ENCODE measurements around the gene PRR33.

DNA sequence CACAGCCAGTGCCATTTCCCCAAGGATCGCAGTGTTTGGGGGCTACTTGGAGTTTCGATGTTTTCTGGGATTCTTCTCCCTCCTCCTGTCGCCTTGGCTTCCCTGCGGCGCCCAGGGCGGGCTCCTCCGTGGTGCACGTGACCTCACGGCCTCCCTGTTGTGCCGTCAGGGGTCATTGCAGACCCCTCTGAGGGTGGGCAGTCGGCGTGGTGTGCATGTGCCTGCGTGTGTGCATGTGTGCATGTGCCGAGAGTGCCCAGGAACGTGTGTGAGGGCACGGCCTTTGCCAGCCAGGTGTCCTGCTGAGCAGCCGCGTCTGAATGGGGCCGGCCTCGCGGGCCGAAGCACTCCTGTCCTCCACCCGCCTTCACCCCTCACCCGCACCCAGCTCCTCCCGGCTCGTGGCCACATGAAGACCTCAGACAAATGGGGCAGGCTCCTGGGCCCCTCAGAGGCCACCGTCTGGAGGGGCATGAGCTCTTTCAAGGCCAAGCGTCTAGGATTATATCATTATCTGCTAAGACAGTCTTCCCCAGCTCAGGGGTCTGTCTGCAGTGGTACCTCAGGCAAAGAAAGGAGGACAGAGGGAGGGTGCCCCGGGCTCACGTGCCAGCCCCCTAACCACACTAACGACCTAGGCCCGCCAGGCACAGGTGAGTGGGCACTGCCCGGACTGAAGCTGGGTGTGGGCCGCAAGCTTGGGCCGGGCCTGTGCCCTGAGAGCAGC is 46.1 kb upstream of the PRR33 start:
- TF ChIP-seq POLR2A (IDR thresholded peaks at IDR 0.05): no peak
- TF ChIP-seq, protein P1, sequence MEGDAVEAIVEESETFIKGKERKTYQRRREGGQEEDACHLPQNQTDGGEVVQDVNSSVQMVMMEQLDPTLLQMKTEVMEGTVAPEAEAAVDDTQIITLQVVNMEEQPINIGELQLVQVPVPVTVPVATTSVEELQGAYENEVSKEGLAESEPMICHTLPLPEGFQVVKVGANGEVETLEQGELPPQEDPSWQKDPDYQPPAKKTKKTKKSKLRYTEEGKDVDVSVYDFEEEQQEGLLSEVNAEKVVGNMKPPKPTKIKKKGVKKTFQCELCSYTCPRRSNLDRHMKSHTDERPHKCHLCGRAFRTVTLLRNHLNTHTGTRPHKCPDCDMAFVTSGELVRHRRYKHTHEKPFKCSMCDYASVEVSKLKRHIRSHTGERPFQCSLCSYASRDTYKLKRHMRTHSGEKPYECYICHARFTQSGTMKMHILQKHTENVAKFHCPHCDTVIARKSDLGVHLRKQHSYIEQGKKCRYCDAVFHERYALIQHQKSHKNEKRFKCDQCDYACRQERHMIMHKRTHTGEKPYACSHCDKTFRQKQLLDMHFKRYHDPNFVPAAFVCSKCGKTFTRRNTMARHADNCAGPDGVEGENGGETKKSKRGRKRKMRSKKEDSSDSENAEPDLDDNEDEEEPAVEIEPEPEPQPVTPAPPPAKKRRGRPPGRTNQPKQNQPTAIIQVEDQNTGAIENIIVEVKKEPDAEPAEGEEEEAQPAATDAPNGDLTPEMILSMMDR (IDR thresholded peaks at IDR 0.05): no peak
